Stimulated activated CD8-positive, alpha-beta memory T cell treated with anti-CD3 and anti-CD28 coated beads, Interleukin-7, amount 100 ng/mL, for 24 hours (primary cell): Measurements from ENCODE around the gene FOXI3.
"Not testable (repeated sequence)": the region's sequence is repeated elsewhere in the genome, so short reads cannot be mapped to it uniquely, and the experiment has no call there.

Experiments used
- DNase-seq: peaks from one replicate; pipeline ENCODE4 v3.0.0-alpha.2; 2020; ENCODE audit warnings: low read depth

Gene FOXI3

DNA sequence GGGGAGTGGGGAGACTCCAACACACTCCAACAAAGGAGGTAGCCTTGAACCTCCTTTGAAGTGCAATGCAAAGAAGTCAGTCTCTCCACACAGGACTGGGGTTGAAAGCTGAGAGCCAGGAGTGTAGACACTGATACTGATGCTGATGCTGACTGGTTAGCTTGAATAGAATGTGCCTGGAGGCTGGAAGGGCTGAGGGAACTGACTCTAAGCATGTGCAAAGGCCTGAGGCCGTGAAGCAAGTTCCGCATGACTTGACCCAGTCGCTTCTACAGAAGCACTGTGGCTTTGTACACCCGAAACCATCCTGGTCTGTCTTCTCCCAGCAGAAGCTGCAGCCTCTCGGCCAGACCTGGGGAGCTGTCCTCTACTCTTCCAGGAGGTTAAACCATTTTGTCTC is 10.4 kb downstream of the FOXI3 start:
- no peak for DNase-seq

DNA sequence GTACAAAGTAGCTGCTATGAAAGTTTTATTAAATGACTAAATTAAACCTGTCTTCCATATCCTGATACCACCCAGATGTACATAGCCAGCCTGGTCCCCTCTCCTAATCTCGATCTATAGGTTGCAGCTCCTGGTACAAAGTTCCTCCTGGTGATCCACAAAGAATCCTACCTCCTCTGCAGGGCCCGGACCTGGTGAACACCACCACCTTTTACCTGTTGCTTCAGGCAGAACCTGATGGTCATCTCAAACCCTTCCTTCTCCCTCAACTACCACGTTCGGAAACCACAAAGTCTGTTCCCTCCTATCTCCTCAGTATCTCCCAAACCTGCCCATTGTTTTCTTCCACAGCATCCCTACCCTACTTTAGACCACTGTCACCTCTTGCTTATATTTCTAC is 15.5 kb downstream of the FOXI3 start:
- DNase-seq: no peak

DNA sequence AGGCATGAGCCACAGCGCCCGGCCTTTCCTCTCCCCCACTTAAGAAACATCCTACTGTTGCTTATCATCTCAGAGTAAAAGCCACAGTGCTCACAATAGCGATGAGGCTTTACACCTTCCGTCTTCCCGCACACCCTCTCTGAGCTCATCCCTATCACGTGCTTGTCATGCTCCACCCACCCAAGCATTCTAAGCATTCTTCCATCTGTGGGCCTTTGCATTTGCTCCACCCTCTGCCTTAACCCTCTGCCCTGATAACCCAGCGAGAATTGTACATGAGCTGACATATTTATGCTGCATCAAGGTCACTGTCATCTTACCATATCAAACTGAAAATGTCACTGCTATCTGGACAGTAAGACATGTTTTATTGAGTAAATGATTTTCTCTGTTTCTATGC is 22.6 kb downstream of the FOXI3 start:
- DNase-seq: no peak

DNA sequence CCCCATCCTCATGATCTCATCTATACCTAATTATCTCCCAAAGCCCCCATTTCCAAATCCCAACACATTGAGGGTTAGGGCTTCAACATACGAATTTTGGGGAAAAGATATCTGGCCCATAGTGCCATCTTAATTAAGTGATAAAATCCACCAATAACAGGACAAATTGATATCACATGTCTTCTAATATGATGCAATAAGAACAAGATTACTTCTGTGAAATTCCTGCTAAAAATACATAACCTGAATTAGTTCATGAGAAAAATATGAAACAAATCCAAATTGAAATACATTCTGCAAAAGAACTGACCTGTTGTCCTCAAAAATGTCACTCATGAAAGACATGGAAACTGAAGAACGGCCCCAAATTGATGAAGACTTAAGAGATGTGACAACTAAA is 28.8 kb downstream of the FOXI3 start:
- DNase-seq: no peak

DNA sequence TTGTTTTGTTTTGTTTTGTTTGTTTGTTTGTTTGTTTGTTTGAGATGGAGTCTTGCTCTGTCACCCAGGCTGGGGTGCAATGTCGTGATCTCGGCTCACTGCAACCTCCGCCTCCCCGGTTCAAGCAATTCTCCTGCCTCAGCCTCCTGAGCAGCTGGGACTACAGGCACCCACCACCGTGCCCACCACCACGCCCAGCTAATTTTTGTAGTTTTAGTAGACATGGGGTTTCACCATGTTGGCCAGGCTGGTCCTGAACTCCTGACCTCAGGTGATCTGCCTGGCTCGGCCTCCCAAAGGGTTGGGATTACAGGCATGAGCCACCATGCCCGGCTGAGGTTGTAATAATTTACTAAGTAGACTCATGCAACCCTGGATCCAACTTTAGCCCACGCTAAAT is 33.4 kb downstream of the FOXI3 start:
- not testable (repeated sequence) for DNase-seq

DNA sequence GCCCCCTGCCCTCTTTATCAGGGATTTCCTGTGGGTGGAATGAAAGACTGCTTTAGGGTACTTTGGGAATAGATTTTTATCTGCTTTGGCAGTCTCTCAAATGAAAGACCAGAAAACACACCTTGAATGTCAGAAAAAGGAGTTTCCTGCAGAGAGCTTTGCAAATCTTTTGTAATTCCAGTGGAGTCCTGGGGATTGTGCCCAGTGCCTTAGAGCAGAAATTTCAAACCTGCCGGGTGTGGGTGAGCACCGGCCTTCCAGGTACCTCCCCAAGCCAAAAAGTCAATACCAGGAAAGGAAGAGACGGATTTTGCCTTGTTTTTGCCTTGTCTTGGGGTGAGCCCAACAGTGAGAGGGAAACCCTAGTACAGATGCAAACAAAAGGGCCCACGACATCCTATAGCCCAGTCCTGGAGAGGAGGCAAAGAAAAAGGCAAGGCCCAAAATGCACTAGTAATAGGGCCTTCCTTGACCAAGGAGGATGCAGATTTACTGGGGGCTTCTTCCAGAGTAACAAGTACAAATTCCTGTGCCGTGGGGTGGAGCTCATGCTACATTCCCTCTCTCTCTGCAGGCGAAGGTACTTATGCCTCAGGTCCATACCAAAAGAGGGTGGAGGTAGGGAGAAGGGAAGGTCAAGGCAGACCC is 36.4 kb downstream of the FOXI3 start:
- no peak for DNase-seq

DNA sequence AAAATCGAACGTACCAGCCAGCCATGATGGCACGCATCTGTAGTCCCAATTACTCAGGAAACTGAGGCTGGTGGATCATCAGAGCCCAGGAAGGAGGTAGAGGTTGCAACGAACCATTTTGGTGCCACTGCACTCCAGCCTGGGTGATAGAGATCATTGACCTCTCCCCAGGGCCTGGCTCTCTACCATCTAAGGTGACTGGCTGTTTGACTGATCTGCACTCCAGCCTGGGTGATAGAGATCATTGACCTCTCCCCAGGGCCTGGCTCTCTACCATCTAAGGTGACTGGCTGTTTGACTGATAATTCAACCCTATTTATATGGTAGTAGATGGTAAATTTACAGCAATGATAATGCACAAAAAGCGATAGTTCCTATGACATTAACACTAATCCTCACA is 43.6 kb downstream of the FOXI3 start:
- DNase-seq: not testable (repeated sequence)

DNA sequence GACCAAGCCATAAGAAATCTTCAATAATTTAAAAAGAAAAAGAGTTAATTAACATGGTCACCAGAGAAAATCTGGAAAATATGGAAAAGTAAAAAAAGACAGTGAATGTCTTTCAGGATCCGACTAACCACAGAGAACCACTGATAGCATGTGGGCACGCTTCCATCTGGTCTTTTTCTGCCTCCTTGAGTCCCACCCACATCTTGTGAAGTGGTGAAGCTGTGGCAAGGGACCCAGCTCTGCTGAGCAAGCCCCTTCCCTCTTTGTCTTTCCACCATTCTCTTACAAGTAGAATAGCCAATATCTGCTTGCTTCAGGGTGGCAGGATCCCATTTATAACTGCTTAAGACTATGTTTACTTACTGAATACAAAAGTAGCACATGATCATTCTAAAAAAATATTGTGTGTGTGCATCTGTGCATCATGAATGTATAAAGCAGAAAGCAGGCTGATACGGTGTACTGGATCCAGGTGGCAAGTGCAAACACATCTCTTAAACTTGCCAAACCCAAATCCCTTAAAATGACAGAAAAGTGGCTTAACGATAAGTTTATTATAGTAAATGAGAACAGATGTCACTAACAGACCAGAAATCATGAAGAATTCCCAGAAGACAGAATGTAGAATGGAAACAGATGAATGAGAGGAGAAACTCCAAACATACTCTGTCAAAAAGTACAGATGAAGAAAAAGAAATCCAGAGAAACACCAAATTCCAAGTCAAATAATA is 52.3 kb downstream of the FOXI3 start:
- DNase-seq: no peak

DNA sequence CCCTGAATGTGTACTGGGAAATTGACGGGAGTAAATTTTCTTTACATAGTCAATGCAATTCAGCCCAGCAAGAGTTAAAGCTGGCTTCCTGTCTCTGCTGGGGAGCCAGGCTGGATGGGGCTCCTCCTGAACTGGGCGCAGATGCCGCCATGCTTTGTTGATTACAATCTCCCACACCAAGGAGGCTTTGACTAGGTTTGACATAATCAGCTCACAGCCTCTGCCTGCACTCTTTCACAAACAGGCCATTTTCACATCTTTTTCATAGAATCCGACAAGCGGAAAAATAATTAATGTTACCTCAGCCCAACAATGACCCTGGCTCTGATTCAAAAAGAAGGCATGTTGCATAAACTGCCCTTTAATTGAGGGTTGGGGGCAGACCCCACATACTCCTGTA is 54.3 kb downstream of the FOXI3 start:
- DNase-seq: no peak
